Liver (tissue), 9 donors: Measurements from ENCODE around the gene ELOVL2. TPM values are rescaled to one million over a fixed set of nuclear protein-coding genes. Genes with fewer than 3 reads are reported as not detected.

Source experiments
- DNase-seq: peaks from one replicate; pipeline ENCODE4 v3.0.0-alpha.2; 2017; ENCODE audit warnings: low spot score
- H3K27ac ChIP-seq, 2 donors: one replicate each; pipeline ENCODE4 v1.7.0; 2013; ENCODE audit warnings: inconsistent platforms in 2 of 2, low read length in 2 of 2, control low read depth in 1 of 2, low read depth in 1 of 2, mild to moderate bottlenecking in 1 of 2
- H3K27me3 ChIP-seq, 4 donors: one replicate each; pipeline versions ENCODE4 v1.6.1 to v1.7.0; 2013; ENCODE audit warnings: low read length in 3 of 4, inconsistent platforms in 1 of 4, mild to moderate bottlenecking in 1 of 4, moderate library complexity in 1 of 4; ENCODE audit not compliant: control insufficient read depth in 4 of 4, insufficient read depth in 4 of 4
- H3K36me3 ChIP-seq, 4 donors: one replicate each; pipeline versions ENCODE4 v1.6.1 to v1.7.0; 2013; ENCODE audit warnings: low read length in 3 of 4, mild to moderate bottlenecking in 3 of 4, low read depth in 1 of 4, moderate library complexity in 1 of 4; ENCODE audit not compliant: control insufficient read depth in 4 of 4, insufficient read depth in 3 of 4
- H3K4me1 ChIP-seq, 4 donors: one replicate each; pipeline versions ENCODE4 v1.6.1 to v1.7.0; 2013; ENCODE audit warnings: low read length in 3 of 4, mild to moderate bottlenecking in 3 of 4, moderate library complexity in 1 of 4; ENCODE audit not compliant: control insufficient read depth in 4 of 4, insufficient read depth in 4 of 4
- H3K4me3 ChIP-seq, 3 donors: one replicate each; pipeline versions ENCODE4 v1.6.1 to v1.7.0; 2013; ENCODE audit warnings: low read length in 3 of 3, control low read depth in 1 of 3, low read depth in 1 of 3, mild to moderate bottlenecking in 1 of 3
- H3K9ac ChIP-seq, 2 donors: one replicate each; pipeline ENCODE4 v1.7.0; 2013; ENCODE audit warnings: low read length in 2 of 2, mild to moderate bottlenecking in 2 of 2, moderate library complexity in 2 of 2, control low read depth in 1 of 2, low read depth in 1 of 2
- H3K9me3 ChIP-seq, 4 donors: one replicate each; pipeline versions ENCODE4 v1.6.1 to v1.7.0; 2013; ENCODE audit warnings: low read length in 3 of 4; ENCODE audit not compliant: control insufficient read depth in 4 of 4
- FOXA1 ChIP-seq: IDR thresholded peaks from 2 replicates; pipeline ENCODE4 v1.6.1; 2016; ENCODE audit warnings: antibody characterized with exemption
- GABPA ChIP-seq, 2 donors: IDR thresholded peaks in 1 of 2; conservative IDR thresholded peaks in 1 of 2; 2 replicates each; pipeline ENCODE4 v1.6.1; 2016; ENCODE audit warnings: antibody characterized with exemption in 2 of 2, mild to moderate bottlenecking in 1 of 2, moderate library complexity in 1 of 2
- HNF4A ChIP-seq, 2 donors: conservative IDR thresholded peaks; 2 replicates each; pipeline ENCODE4 v1.6.1; 2016; ENCODE audit warnings: antibody characterized with exemption in 2 of 2, mild to moderate bottlenecking in 2 of 2
- HNF4G ChIP-seq: IDR thresholded peaks from 2 replicates; pipeline ENCODE4 v1.6.1; 2016; ENCODE audit warnings: antibody characterized with exemption
- JUND ChIP-seq, 2 donors: IDR thresholded peaks; 2 replicates each; pipeline ENCODE4 v1.6.1; 2016; ENCODE audit warnings: antibody characterized with exemption in 2 of 2
- NR2F2 ChIP-seq: IDR thresholded peaks from 2 replicates; pipeline ENCODE4 v1.6.1; 2016; ENCODE audit warnings: antibody characterized with exemption
- RAD21 ChIP-seq, 2 donors: IDR thresholded peaks; 2 replicates each; pipeline ENCODE4 v1.6.1; 2016; ENCODE audit warnings: antibody characterized with exemption in 2 of 2, mild to moderate bottlenecking in 2 of 2
- RXRA ChIP-seq, 2 donors: IDR thresholded peaks; 2 replicates each; pipeline ENCODE4 v1.6.1; 2017 to 2018; ENCODE audit warnings: antibody characterized with exemption in 2 of 2, mild to moderate bottlenecking in 1 of 2
- TAF1 ChIP-seq: conservative IDR thresholded peaks from 2 replicates; pipeline ENCODE4 v1.6.1; 2016; ENCODE audit warnings: antibody characterized with exemption, mild to moderate bottlenecking
- YY1 ChIP-seq: IDR thresholded peaks from 2 replicates; pipeline ENCODE4 v1.6.1; 2016; ENCODE audit warnings: antibody characterized with exemption, mild to moderate bottlenecking
- WGBS: extraction: QIAGEN DNeasy Blood & Tissue Kit; methylation state at CpG from one replicate; pipeline ENCODE4 v1.1.7; 2013; 5-methylcytosine and 5-hydroxymethylcytosine counted together
- polyA plus RNA-seq, 2 donors: library from polyadenylated mRNA; stranded (reverse) in 1 of 2; unstranded in 1 of 2; fragments of 200-250 nt in 1 of 2; fragments of >200 nt in 1 of 2; fragmentation: Nextera tagmentation in 1 of 2; extraction: Ambion mirVana in 1 of 2; gene quantifications; one replicate each; pipeline versions ENCODE4 v1.2.1 to v1.2.3, GENCODE V29; 2013 to 2015
- total RNA-seq, 2 donors: library from RNA; depleted of rRNA; stranded (reverse); fragments of >200 nt; gene quantifications; one replicate each; pipeline ENCODE4 v1.2.3, GENCODE V29; 2014
- TF ChIP-seq, protein P1 (sequence below): IDR thresholded peaks from 2 replicates; pipeline ENCODE4 v1.6.1; 2016; ENCODE audit warnings: antibody characterized with exemption
- TF ChIP-seq, protein P2 (sequence below): IDR thresholded peaks from 2 replicates; pipeline ENCODE4 v1.6.1; 2016; ENCODE audit warnings: antibody characterized with exemption, mild to moderate bottlenecking
- TF ChIP-seq, protein P3 (sequence below): fragments of 150-350 bp; IDR thresholded peaks from 2 replicates; pipeline ENCODE4 v1.5.1; 2017; ENCODE audit warnings: improper control_type of control experiment, low read depth, low read length; ENCODE audit not compliant: missing input control
- TF ChIP-seq, protein P4 (sequence below): IDR thresholded peaks from 2 replicates; pipeline ENCODE4 v1.6.1; 2016; ENCODE audit warnings: antibody characterized with exemption
- TF ChIP-seq, protein P5 (sequence below): IDR thresholded peaks from 2 replicates; pipeline ENCODE4 v1.6.1; 2016; ENCODE audit warnings: antibody characterized with exemption
- donor health status: healthy.
- donor health status: healthy.
- donor health status: healthy.
- donor health status: healthy.
- donor health status: healthy.

ELOVL2 gene
- total and polyA plus RNA-seq, 4 donors = 7.1 to 28.5 (median 22.1) TPM

DNA sequence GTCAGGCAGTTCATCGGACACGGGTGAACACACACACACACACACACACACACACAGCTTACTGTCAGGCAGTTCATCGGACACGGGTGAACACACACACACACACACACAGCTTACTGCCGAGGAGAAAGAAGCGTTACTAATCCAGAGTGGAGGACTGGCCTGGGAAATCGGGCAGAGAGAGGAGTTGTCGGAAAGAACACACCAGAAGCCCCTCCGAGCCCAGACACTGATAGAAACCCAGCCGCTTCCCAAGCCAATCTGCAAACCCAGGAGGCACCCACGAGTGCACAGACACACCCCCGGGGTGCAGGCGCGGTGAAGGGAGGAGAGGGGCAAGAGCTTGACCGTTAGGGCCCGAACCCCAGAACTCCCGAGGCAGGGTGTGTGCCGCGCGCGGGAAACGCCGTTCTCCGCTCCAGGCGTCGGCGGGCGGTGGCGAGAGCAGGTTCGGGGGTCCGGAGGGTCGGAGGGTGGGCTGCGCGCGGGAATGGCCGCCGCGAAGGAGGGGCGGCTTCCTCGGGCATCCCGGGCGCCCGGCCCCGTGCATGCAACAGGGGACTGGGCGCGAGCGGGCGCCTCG, 636 bp downstream of the ELOVL2 start:
- Histone ChIP-seq H3K4me3 (peak overlapping the region; percentile 67 to 97 (median 85)), H3K9me3 (no peaks in the 10 kb centered on the region), H3K27ac (peak overlapping the region; percentile 1 to 29), H3K4me1 (peaks cover 6 to 29% (median 15%) of the 10 kb centered on the region in 4 donors), H3K9ac (peak overlapping the region; percentile 19 to 69), H3K36me3 (no peaks in the 10 kb centered on the region), H3K27me3 (no peaks in the 10 kb centered on the region)
- WGBS = 1% methylated on average over 49 of the region's 49 CpGs
- TF ChIP-seq, protein P1, sequence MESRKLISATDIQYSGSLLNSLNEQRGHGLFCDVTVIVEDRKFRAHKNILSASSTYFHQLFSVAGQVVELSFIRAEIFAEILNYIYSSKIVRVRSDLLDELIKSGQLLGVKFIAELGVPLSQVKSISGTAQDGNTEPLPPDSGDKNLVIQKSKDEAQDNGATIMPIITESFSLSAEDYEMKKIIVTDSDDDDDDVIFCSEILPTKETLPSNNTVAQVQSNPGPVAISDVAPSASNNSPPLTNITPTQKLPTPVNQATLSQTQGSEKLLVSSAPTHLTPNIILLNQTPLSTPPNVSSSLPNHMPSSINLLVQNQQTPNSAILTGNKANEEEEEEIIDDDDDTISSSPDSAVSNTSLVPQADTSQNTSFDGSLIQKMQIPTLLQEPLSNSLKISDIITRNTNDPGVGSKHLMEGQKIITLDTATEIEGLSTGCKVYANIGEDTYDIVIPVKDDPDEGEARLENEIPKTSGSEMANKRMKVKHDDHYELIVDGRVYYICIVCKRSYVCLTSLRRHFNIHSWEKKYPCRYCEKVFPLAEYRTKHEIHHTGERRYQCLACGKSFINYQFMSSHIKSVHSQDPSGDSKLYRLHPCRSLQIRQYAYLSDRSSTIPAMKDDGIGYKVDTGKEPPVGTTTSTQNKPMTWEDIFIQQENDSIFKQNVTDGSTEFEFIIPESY = no peak
- TF ChIP-seq, protein P2, sequence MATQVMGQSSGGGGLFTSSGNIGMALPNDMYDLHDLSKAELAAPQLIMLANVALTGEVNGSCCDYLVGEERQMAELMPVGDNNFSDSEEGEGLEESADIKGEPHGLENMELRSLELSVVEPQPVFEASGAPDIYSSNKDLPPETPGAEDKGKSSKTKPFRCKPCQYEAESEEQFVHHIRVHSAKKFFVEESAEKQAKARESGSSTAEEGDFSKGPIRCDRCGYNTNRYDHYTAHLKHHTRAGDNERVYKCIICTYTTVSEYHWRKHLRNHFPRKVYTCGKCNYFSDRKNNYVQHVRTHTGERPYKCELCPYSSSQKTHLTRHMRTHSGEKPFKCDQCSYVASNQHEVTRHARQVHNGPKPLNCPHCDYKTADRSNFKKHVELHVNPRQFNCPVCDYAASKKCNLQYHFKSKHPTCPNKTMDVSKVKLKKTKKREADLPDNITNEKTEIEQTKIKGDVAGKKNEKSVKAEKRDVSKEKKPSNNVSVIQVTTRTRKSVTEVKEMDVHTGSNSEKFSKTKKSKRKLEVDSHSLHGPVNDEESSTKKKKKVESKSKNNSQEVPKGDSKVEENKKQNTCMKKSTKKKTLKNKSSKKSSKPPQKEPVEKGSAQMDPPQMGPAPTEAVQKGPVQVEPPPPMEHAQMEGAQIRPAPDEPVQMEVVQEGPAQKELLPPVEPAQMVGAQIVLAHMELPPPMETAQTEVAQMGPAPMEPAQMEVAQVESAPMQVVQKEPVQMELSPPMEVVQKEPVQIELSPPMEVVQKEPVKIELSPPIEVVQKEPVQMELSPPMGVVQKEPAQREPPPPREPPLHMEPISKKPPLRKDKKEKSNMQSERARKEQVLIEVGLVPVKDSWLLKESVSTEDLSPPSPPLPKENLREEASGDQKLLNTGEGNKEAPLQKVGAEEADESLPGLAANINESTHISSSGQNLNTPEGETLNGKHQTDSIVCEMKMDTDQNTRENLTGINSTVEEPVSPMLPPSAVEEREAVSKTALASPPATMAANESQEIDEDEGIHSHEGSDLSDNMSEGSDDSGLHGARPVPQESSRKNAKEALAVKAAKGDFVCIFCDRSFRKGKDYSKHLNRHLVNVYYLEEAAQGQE = no peak
- TF ChIP-seq, protein P3, sequence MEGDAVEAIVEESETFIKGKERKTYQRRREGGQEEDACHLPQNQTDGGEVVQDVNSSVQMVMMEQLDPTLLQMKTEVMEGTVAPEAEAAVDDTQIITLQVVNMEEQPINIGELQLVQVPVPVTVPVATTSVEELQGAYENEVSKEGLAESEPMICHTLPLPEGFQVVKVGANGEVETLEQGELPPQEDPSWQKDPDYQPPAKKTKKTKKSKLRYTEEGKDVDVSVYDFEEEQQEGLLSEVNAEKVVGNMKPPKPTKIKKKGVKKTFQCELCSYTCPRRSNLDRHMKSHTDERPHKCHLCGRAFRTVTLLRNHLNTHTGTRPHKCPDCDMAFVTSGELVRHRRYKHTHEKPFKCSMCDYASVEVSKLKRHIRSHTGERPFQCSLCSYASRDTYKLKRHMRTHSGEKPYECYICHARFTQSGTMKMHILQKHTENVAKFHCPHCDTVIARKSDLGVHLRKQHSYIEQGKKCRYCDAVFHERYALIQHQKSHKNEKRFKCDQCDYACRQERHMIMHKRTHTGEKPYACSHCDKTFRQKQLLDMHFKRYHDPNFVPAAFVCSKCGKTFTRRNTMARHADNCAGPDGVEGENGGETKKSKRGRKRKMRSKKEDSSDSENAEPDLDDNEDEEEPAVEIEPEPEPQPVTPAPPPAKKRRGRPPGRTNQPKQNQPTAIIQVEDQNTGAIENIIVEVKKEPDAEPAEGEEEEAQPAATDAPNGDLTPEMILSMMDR = no peak
- TF ChIP-seq RAD21 (IDR thresholded peaks at IDR 0.05) (peak in 1 of 2 donors; percentile 25), TAF1 (no peak), RXRA (IDR thresholded peaks at IDR 0.05) (peak in 1 of 2 donors; percentile 24), HNF4G (no peak), YY1 (no peak), JUND (IDR thresholded peaks at IDR 0.05) (no peak), NR2F2 (no peak), GABPA (IDR thresholded peaks at IDR 0.05 in 1 of 2, conservative IDR thresholded peaks at IDR 0.05 in 1 of 2) (no peak), FOXA1 (no peak), HNF4A (conservative IDR thresholded peaks at IDR 0.05) (no peak)
- TF ChIP-seq, protein P4, sequence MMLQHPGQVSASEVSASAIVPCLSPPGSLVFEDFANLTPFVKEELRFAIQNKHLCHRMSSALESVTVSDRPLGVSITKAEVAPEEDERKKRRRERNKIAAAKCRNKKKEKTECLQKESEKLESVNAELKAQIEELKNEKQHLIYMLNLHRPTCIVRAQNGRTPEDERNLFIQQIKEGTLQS = no peak
- DNase-seq = peak; percentile 38

DNA sequence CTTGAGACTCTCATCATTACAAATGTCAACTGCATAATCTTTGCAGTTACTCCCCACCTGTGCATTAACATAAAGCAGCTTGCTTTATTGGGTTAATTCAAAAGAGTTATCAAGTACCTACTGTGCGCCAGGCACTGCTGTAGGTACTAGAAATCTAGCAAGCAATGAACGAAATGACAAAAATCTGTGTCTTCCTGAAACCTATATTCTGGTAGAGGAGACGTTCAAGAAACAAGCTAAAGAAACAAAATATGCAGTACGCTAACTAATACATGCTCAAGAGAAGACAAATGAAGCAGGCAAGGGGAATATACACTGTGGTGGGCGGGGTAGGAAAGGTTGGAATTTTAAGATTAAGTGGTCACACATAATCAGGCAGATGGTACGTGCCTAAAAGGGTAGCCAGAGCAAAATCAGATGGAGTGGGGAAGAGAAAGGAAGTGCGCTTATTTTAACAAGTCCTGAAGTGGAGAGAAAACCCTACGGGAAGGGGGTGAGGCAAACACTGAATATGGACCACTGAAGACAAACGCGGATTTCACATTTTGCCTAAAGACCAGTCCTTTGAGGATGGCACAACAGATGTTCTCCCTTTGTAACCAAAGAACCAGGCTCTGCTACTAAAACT, 1.2 kb downstream of the ELOVL2 start:
- H3K4me3 ChIP-seq = peak overlapping the region; percentile 67 to 97 (median 85)

More for the DNA sequence above, 1.2 kb downstream of the ELOVL2 start:
- peaks cover 6 to 32% (median 17%) of the 10 kb centered on the region in 4 donors for H3K4me1 ChIP-seq
- 24% methylated on average over 10 of the region's 10 CpGs for WGBS
- peak overlapping the region in 1 of 2 donors; percentile 69 for H3K9ac ChIP-seq
- DNase-seq = no peak
- H3K27ac ChIP-seq = peak overlapping the region in 1 of 2 donors; percentile 1
- no peaks in the 10 kb centered on the region for H3K27me3 ChIP-seq
- H3K36me3 ChIP-seq = no peaks in the 10 kb centered on the region
- TF ChIP-seq HNF4G = no peak
- TF ChIP-seq, protein P5, sequence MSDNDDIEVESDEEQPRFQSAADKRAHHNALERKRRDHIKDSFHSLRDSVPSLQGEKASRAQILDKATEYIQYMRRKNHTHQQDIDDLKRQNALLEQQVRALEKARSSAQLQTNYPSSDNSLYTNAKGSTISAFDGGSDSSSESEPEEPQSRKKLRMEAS = no peak
- TF ChIP-seq, protein P2 = peak; percentile 75
- H3K9me3 ChIP-seq = no peaks in the 10 kb centered on the region
